GM18508 (cell line): ENCODE data around the gene UBR4.

Experiments
- ATAC-seq: cut with Tn5 transposase; IDR thresholded peaks from one replicate; pipeline ENCODE4 v1.9.1; 2021; ENCODE audit warnings: moderate number of reproducible peaks; ENCODE audit not compliant: insufficient read depth, unreplicated experiment

The UBR4 gene

GRCh38 chr1:19042675-19043578 lies 167.1 kb downstream of the UBR4 start:
- no peak for ATAC-seq

- ATAC-seq = no peak
These were observed 169.9 kb downstream of the UBR4 start for GRCh38 chr1:19040010-19040680.

GRCh38 chr1:19038732-19039131 lies 171.3 kb downstream of the UBR4 start:
- ATAC-seq = no peak

GRCh38 chr1:19038096-19038495 lies 172.0 kb downstream of the UBR4 start:
- no peak for ATAC-seq

GRCh38 chr1:19037659-19038058 lies 172.4 kb downstream of the UBR4 start:
- ATAC-seq = no peak

- no peak for ATAC-seq
These were observed 173.1 kb downstream of the UBR4 start for GRCh38 chr1:19036813-19037605.

- ATAC-seq = no peak
These were observed 173.8 kb downstream of the UBR4 start for GRCh38 chr1:19036041-19036812.

GRCh38 chr1:19035377-19036040 lies 174.6 kb downstream of the UBR4 start:
- no peak for ATAC-seq

GRCh38 chr1:19034721-19035120 lies 175.3 kb downstream of the UBR4 start:
- no peak for ATAC-seq

- ATAC-seq = no peak
These were observed 176.0 kb downstream of the UBR4 start for GRCh38 chr1:19033926-19034680.

- no peak for ATAC-seq
These were observed 176.6 kb downstream of the UBR4 start for GRCh38 chr1:19033515-19033839.

- ATAC-seq = no peak
These were observed 177.2 kb downstream of the UBR4 start for GRCh38 chr1:19032701-19033514.

- no peak for ATAC-seq
These were observed 177.7 kb downstream of the UBR4 start for GRCh38 chr1:19032413-19032695.

- no peak for ATAC-seq
These were observed 180.6 kb downstream of the UBR4 start for GRCh38 chr1:19029191-19030085.

- no peak for ATAC-seq
These were observed 181.4 kb downstream of the UBR4 start for GRCh38 chr1:19028546-19029129.

- ATAC-seq = no peak
These were observed 182.0 kb downstream of the UBR4 start for GRCh38 chr1:19028110-19028509.
